ENCODE results near the gene NCMAP. TPM values are rescaled to one million over a fixed set of nuclear protein-coding genes. Genes with fewer than 3 reads are reported as not detected.

Gene NCMAP
- total and polyA plus RNA-seq, 2 experiments from 2014 or later, result 0.17 to 0.23 TPM

- H3K9me2 ChIP-seq (ENCODE audit: insufficient read depth), result no peaks in the 10 kb centered on the region
- H3K4me3 ChIP-seq, result no peak overlapping the region
- TF ChIP-seq REST (IDR thresholded peaks at IDR 0.05; ENCODE audit: unreplicated experiment) (no peak), JUNB (IDR thresholded peaks at IDR 0.05; ENCODE audit: unreplicated experiment) (no peak), EZH2 (IDR thresholded peaks at IDR 0.05; ENCODE audit: low read depth, unreplicated experiment) (no peak)
- TF ChIP-seq, protein P1, sequence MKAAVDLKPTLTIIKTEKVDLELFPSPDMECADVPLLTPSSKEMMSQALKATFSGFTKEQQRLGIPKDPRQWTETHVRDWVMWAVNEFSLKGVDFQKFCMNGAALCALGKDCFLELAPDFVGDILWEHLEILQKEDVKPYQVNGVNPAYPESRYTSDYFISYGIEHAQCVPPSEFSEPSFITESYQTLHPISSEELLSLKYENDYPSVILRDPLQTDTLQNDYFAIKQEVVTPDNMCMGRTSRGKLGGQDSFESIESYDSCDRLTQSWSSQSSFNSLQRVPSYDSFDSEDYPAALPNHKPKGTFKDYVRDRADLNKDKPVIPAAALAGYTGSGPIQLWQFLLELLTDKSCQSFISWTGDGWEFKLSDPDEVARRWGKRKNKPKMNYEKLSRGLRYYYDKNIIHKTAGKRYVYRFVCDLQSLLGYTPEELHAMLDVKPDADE (IDR thresholded peaks at IDR 0.05), result no peak
- no peaks in the 10 kb centered on the region for H3K36me3 ChIP-seq (ENCODE audit: insufficient read depth)
- no peaks in the 10 kb centered on the region for H4K20me1 ChIP-seq (replicated peaks; ENCODE audit: insufficient read depth)
- peaks cover 7% of the 10 kb centered on the region; the same call in 1 of the 2 replicates for H3K4me1 ChIP-seq (ENCODE audit: insufficient read depth)
- H3K27ac ChIP-seq (ENCODE audit: low read depth), result no peak overlapping the region
- H3K4me2 ChIP-seq, result no peak overlapping the region
- no peak for ATAC-seq
- Mint-ChIP-seq H3K4me3 (no peak overlapping the region), H3K9me3 (no peaks in the 10 kb centered on the region), H3K27me3 (ENCODE audit: insufficient read depth, low read depth, poor library complexity) (peaks cover 21% of the 10 kb centered on the region), H3K36me3 (ENCODE audit: low read depth) (no peaks in the 10 kb centered on the region), H3K4me1 (peaks cover 14% of the 10 kb centered on the region), H3K27ac (no peak overlapping the region)
- H3K27me3 ChIP-seq (ENCODE audit: insufficient read depth), result peaks cover 32% of the 10 kb centered on the region
- DNase-seq (ENCODE audit: low spot score), result no peak
- H3K79me2 ChIP-seq (replicated peaks; ENCODE audit: insufficient read depth), result no peaks in the 10 kb centered on the region
- H2AFZ ChIP-seq, result no peak overlapping the region
- no peaks in the 10 kb centered on the region for H3F3A ChIP-seq (replicated peaks; ENCODE audit: low read depth)
Measured at GRCh38 chr1:24557220-24557619, 1.3 kb downstream of the NCMAP start.

- Histone ChIP-seq H3K4me3 (no peak overlapping the region), H3K79me2 (replicated peaks; ENCODE audit: insufficient read depth) (no peaks in the 10 kb centered on the region), H3K4me1 (ENCODE audit: insufficient read depth) (peaks cover 7% of the 10 kb centered on the region; the same call in 1 of the 2 replicates), H3K4me2 (no peak overlapping the region), H3F3A (replicated peaks; ENCODE audit: low read depth) (no peaks in the 10 kb centered on the region), H3K36me3 (ENCODE audit: insufficient read depth) (no peaks in the 10 kb centered on the region), H2AFZ (no peak overlapping the region), H3K27ac (ENCODE audit: low read depth) (no peak overlapping the region), H3K9me2 (ENCODE audit: insufficient read depth) (no peaks in the 10 kb centered on the region), H4K20me1 (replicated peaks; ENCODE audit: insufficient read depth) (no peaks in the 10 kb centered on the region), H3K27me3 (ENCODE audit: insufficient read depth) (peaks cover 32% of the 10 kb centered on the region)
- no peak overlapping the region for H3K27ac Mint-ChIP-seq
- H3K9me3 Mint-ChIP-seq, result no peaks in the 10 kb centered on the region
- H3K4me1 Mint-ChIP-seq, result peaks cover 16% of the 10 kb centered on the region
- H3K4me3 Mint-ChIP-seq, result no peak overlapping the region
- DNase-seq (ENCODE audit: low spot score), result no peak
- no peaks in the 10 kb centered on the region for H3K36me3 Mint-ChIP-seq (ENCODE audit: low read depth)
- H3K27me3 Mint-ChIP-seq (ENCODE audit: insufficient read depth, low read depth, poor library complexity), result peaks cover 21% of the 10 kb centered on the region
- no peak for ATAC-seq
- TF ChIP-seq NANOG (IDR thresholded peaks at IDR 0.05; ENCODE audit: borderline replicate concordance), result no peak
- no peak for TF ChIP-seq ZNF462 (CRISPR knock-in tag; IDR thresholded peaks at IDR 0.05)
- no peak for TF ChIP-seq REST (IDR thresholded peaks at IDR 0.05; ENCODE audit: unreplicated experiment)
Measured at GRCh38 chr1:24557711-24558131, 1.8 kb downstream of the NCMAP start.

Data from GM23338 (cell line).